K562 (cell line): ENCODE measurements around the gene TRUB2. TPM values are rescaled to one million over a fixed set of nuclear protein-coding genes. Genes with fewer than 3 reads are reported as not detected.

Source experiments
- ATF1 ChIP-seq, 2 experiments: fragments of 450-650 bp in 1 of 2; IDR thresholded peaks; 2 replicates each; pipeline ENCODE4 v1.6.1; 2016; ENCODE audit warnings: missing compliant biosample characterization in 1 of 2, missing genetic modification characterization in 1 of 2
- C11orf30 ChIP-seq: fragments of 450-650 bp; IDR thresholded peaks from 2 replicates; pipeline ENCODE4 v1.6.1; 2016; ENCODE audit warnings: low read depth, mild to moderate bottlenecking
- CBFA2T3 ChIP-seq: fragments of 450-650 bp; IDR thresholded peaks from 2 replicates; pipeline ENCODE4 v1.6.1; 2017
- DACH1 ChIP-seq: fragments of 450-650 bp; IDR thresholded peaks from 2 replicates; pipeline ENCODE4 v1.6.1; 2018; ENCODE audit not compliant: partially characterized antibody
- ELF1 ChIP-seq: fragments of 200-800 bp; sonication (Bioruptor generic); IDR thresholded peaks from 2 replicates; pipeline ENCODE4 v1.6.1; 2016; ENCODE audit warnings: missing genetic modification characterization, missing compliant biosample characterization
- ETV5 ChIP-seq: sonication (generic); formaldehyde crosslinking; IDR thresholded peaks from 2 replicates; pipeline ENCODE4 v1.4.0; 2020; ENCODE audit warnings: low read depth, mild to moderate bottlenecking, missing genetic modification reagents
- FOSL1 ChIP-seq: fragments of 200-800 bp; sonication (Bioruptor generic); conservative IDR thresholded peaks from 2 replicates; pipeline ENCODE4 v1.6.1; 2016; ENCODE audit warnings: missing genetic modification characterization, missing compliant biosample characterization
- JUND ChIP-seq, 2 experiments: IDR thresholded peaks; 2 replicates in 1 of 2; 3 replicates in 1 of 2; pipeline ENCODE4 v1.6.1; 2011; ENCODE audit warnings: borderline replicate concordance in 2 of 2, low read depth in 2 of 2, low read length in 2 of 2, improper control_type of control experiment in 1 of 2, missing biosample characterization in 1 of 2, missing genetic modification characterization in 1 of 2, missing genetic modification reagents in 1 of 2
- MBD2 ChIP-seq: sonication (generic); IDR thresholded peaks from 2 replicates; pipeline ENCODE4 v1.6.1; 2016; ENCODE audit warnings: low read depth, borderline replicate concordance
- MCM5 ChIP-seq: fragments of 450-650 bp; IDR thresholded peaks from 2 replicates; pipeline ENCODE4 v1.6.1; 2016; ENCODE audit warnings: low read depth
- NCOA4 ChIP-seq: fragments of 450-650 bp; IDR thresholded peaks from 2 replicates; pipeline ENCODE4 v1.6.1; 2018; ENCODE audit warnings: mild to moderate bottlenecking; ENCODE audit not compliant: partially characterized antibody
- NFRKB ChIP-seq: fragments of 450-650 bp; IDR thresholded peaks from 2 replicates; pipeline ENCODE4 v1.6.1; 2016; ENCODE audit warnings: low read depth
- OTX1 ChIP-seq: fragments of 450-650 bp; formaldehyde crosslinking; IDR thresholded peaks from 2 replicates; pipeline ENCODE4 v1.4.0; 2022; ENCODE audit warnings: mild to moderate bottlenecking
- PYGO2 ChIP-seq: fragments of 450-650 bp; IDR thresholded peaks from 2 replicates; pipeline ENCODE4 v1.6.1; 2016; ENCODE audit warnings: mild to moderate bottlenecking, missing genetic modification characterization, moderate library complexity, missing compliant biosample characterization
- SLC30A9 ChIP-seq: fragments of 250-450 bp; sonication (Bioruptor Pico); IDR thresholded peaks from 2 replicates; pipeline ENCODE4 v1.8.0; 2022; ENCODE audit warnings: mild to moderate bottlenecking, moderate library complexity
- SMARCC2 ChIP-seq: fragments of 450-650 bp; IDR thresholded peaks from 2 replicates; pipeline ENCODE4 v1.6.1; 2017; ENCODE audit warnings: antibody characterized with exemption, moderate library complexity, mild to moderate bottlenecking, low read depth
- SP1 ChIP-seq: sonication (generic); formaldehyde crosslinking; IDR thresholded peaks from 2 replicates; pipeline ENCODE4 v1.8.1; 2022; ENCODE audit warnings: mild to moderate bottlenecking, missing genetic modification reagents
- ZFX ChIP-seq: sonication (generic); formaldehyde crosslinking; IDR thresholded peaks from 2 replicates; pipeline ENCODE4 v1.8.0; 2022; ENCODE audit warnings: mild to moderate bottlenecking, missing genetic modification reagents, moderate library complexity
- ZNF354B ChIP-seq: fragments of 250-450 bp; sonication (Bioruptor Pico); IDR thresholded peaks from 2 replicates; pipeline ENCODE4 v1.4.0; 2020
- ZNF384 ChIP-seq: IDR thresholded peaks from 2 replicates; pipeline ENCODE4 v1.6.1; 2012; ENCODE audit warnings: low read depth, low read length, improper control_type of control experiment
- polyA plus RNA-seq, 8 experiments: library from polyadenylated mRNA; depleted of rRNA in 4 of 8; stranded (reverse) in 5 of 8; unstranded in 3 of 8; fragments of >200 nt; fragmentation: Nextera tagmentation in 2 of 8; fragmentation: Illumina TruSeq in 1 of 8; extraction: Ambion mirVana in 2 of 8; extraction: Trizol in 1 of 8; gene quantifications; 2 replicates each; pipeline versions ENCODE4 v1.2.1 to v1.2.3, GENCODE V29; 2011 to 2014; ENCODE audit warnings: inconsistent platforms in 1 of 8, missing spikeins in 1 of 8
- total RNA-seq, 7 experiments: library from RNA; depleted of rRNA in 6 of 7; stranded (reverse); fragments of >200 nt in 6 of 7; fragmentation: Illumina TruSeq in 2 of 7; extraction: Trizol in 2 of 7; gene quantifications; 2 replicates each; pipeline versions ENCODE4 v1.2.1 to v1.2.3, GENCODE V29; 2011 to 2021; ENCODE audit warnings: low replicate concordance in 1 of 7
- TF ChIP-seq, protein P1 (sequence below): fragments of 450-650 bp; IDR thresholded peaks from 2 replicates; pipeline ENCODE4 v1.6.1; 2016
- TF ChIP-seq, protein P2 (sequence below): fragments of 450-650 bp; IDR thresholded peaks from 2 replicates; pipeline ENCODE4 v1.6.1; 2016; ENCODE audit warnings: borderline replicate concordance
- TF ChIP-seq, protein P3 (sequence below): sonication (generic); formaldehyde crosslinking; IDR thresholded peaks from 2 replicates; pipeline ENCODE4 v1.8.0; 2022; ENCODE audit warnings: mild to moderate bottlenecking, missing genetic modification reagents
- TF ChIP-seq, protein P4 (sequence below): fragments of 250-450 bp; sonication (Bioruptor Pico); IDR thresholded peaks from 2 replicates; pipeline ENCODE4 v1.8.0; 2022; ENCODE audit warnings: inconsistent platforms

Gene TRUB2
- total and polyA plus RNA-seq, 9 of the 15 experiments (the other 6 are each of a cell fraction or from before 2014, with no cell fraction given) = 9.3 to 110 (median 63.0) TPM

DNA sequence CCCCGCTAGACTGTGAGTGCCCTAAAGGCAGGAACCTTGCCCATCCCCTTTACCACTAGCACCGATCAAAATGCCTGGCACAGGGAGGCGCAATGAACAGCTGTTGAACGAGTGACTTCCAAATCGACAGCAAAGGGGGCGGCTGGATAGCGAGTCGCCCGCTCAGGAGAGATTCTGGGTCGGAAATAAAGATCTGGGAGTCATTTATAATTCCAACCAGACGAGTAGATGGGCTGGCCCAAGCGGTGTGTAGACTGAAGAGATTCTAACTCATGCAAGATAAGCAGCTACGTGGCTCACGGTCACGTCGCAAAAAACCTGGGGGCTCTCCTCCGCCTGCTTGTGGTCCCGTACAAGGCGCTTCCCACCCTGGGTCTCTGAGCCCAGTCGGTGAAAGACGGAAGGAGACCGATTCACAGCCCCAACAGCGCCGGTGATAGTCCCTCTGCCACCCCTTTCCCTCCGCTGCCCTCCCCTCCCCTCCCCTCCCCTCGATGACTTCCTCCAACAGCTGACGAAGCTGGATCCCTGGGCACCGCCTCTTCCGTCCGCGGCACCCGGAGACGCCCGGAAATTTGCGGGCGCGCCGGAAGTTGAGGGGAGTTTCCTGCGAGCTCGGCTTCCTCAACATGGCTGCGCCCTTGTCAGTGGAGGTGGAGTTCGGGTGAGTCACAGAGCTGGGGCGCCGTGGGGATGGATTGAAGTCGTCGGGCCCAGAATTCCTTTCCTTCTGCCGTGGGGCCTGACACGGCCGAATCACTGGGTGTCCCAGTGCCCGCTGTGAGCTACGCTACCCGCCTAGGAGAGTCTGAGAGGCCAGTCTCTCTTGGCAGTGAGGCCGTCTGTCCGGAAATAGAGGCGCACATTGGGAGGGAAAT is 48.7 kb upstream of the TRUB2 start, which contains the start of gene URM1 (continued):
- TF ChIP-seq, protein P1, sequence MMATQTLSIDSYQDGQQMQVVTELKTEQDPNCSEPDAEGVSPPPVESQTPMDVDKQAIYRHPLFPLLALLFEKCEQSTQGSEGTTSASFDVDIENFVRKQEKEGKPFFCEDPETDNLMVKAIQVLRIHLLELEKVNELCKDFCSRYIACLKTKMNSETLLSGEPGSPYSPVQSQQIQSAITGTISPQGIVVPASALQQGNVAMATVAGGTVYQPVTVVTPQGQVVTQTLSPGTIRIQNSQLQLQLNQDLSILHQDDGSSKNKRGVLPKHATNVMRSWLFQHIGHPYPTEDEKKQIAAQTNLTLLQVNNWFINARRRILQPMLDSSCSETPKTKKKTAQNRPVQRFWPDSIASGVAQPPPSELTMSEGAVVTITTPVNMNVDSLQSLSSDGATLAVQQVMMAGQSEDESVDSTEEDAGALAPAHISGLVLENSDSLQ = peak; percentile 54
- TF ChIP-seq ZNF384 = no peak
- peak; percentile 56 for TF ChIP-seq DACH1
- TF ChIP-seq NFRKB = 0 out of 2 replicates have a peak, but pooled peaks have one; percentile 30
- TF ChIP-seq NCOA4 = no peak
- peak; percentile 54 for TF ChIP-seq ZFX (CRISPR knock-in tag)
- peak; percentile 58; the same call in 1 of the 2 replicates for TF ChIP-seq MBD2
- TF ChIP-seq JUND (IDR thresholded peaks at IDR 0.05; ENCODE audit: borderline replicate concordance, low read depth, low read length) = peak; percentile 54; the same call in 1 of the 2 replicates
- TF ChIP-seq JUND (tag; IDR thresholded peaks at IDR 0.05; ENCODE audit: borderline replicate concordance, low read depth, low read length) = peak; percentile 49; the same call in 1 of the 3 replicates
- TF ChIP-seq ETV5 (CRISPR knock-in tag) = no peak
- no peak for TF ChIP-seq MCM5
- no peak for TF ChIP-seq SLC30A9 (CRISPR knock-in tag)
- TF ChIP-seq CBFA2T3 = no peak
- TF ChIP-seq, protein P2, sequence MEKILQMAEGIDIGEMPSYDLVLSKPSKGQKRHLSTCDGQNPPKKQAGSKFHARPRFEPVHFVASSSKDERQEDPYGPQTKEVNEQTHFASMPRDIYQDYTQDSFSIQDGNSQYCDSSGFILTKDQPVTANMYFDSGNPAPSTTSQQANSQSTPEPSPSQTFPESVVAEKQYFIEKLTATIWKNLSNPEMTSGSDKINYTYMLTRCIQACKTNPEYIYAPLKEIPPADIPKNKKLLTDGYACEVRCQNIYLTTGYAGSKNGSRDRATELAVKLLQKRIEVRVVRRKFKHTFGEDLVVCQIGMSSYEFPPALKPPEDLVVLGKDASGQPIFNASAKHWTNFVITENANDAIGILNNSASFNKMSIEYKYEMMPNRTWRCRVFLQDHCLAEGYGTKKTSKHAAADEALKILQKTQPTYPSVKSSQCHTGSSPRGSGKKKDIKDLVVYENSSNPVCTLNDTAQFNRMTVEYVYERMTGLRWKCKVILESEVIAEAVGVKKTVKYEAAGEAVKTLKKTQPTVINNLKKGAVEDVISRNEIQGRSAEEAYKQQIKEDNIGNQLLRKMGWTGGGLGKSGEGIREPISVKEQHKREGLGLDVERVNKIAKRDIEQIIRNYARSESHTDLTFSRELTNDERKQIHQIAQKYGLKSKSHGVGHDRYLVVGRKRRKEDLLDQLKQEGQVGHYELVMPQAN = peak; percentile 98
- TF ChIP-seq, protein P3, sequence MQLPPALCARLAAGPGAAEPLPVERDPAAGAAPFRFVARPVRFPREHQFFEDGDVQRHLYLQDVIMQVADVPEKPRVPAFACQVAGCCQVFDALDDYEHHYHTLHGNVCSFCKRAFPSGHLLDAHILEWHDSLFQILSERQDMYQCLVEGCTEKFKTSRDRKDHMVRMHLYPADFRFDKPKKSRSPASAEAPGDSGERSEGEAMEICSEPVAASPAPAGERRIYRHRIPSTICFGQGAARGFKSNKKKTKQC (CRISPR knock-in tag) = 0 out of 2 replicates have a peak, but pooled peaks have one; percentile 32
- TF ChIP-seq ATF1 (CRISPR knock-in tag; IDR thresholded peaks at IDR 0.05) = no peak
- TF ChIP-seq ATF1 (tag; IDR thresholded peaks at IDR 0.05) = peak; percentile 50
- TF ChIP-seq SP1 (CRISPR knock-in tag) = peak; percentile 56; the same call in 1 of the 2 replicates
- peak; percentile 98 for TF ChIP-seq C11orf30
- TF ChIP-seq, protein P4, sequence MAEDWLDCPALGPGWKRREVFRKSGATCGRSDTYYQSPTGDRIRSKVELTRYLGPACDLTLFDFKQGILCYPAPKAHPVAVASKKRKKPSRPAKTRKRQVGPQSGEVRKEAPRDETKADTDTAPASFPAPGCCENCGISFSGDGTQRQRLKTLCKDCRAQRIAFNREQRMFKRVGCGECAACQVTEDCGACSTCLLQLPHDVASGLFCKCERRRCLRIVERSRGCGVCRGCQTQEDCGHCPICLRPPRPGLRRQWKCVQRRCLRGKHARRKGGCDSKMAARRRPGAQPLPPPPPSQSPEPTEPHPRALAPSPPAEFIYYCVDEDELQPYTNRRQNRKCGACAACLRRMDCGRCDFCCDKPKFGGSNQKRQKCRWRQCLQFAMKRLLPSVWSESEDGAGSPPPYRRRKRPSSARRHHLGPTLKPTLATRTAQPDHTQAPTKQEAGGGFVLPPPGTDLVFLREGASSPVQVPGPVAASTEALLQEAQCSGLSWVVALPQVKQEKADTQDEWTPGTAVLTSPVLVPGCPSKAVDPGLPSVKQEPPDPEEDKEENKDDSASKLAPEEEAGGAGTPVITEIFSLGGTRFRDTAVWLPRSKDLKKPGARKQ (CRISPR knock-in tag) = no peak
- TF ChIP-seq ELF1 (tag) = peak; percentile 67
- peak; percentile 24; the same call in 1 of the 2 replicates for TF ChIP-seq SMARCC2
- no peak for TF ChIP-seq PYGO2 (tag)
- TF ChIP-seq FOSL1 (tag) = peak; percentile 85
- no peak for TF ChIP-seq OTX1
- TF ChIP-seq ZNF354B (CRISPR knock-in tag) = no peak
